CD14-positive monocyte (primary cell): ENCODE data around the gene KCNC3. TPM values are rescaled to one million over a fixed set of nuclear protein-coding genes. Genes with fewer than 3 reads are reported as not detected.

Experiments used
- DNase-seq, 3 donors: peaks; one replicate each; pipeline ENCODE4 v3.0.0-alpha.2; 2011 to 2022
- H2AFZ ChIP-seq: 2 replicates; pipeline ENCODE4 v1.6.0; 2012; ENCODE audit warnings: mild to moderate bottlenecking, low read depth, low read length, inconsistent platforms; ENCODE audit not compliant: insufficient read depth, poor library complexity, severe bottlenecking
- H3K27ac ChIP-seq, 2 donors: 1 replicate in 1 of 2; 2 replicates in 1 of 2; pipeline ENCODE4 v1.5.1; 2012 to 2013; ENCODE audit warnings: low read length in 2 of 2, control low read depth in 1 of 2, inconsistent platforms in 1 of 2, low read depth in 1 of 2, mild to moderate bottlenecking in 1 of 2
- H3K27me3 ChIP-seq, 2 donors: one replicate each; pipeline versions ENCODE4 v1.6.0 to v1.6.1; 2011 to 2013; ENCODE audit warnings: low read length in 2 of 2; ENCODE audit not compliant: control insufficient read depth in 2 of 2, insufficient read depth in 2 of 2
- H3K36me3 ChIP-seq, 2 donors: replicated peaks in 1 of 2; 1 replicate in 1 of 2; 2 replicates in 1 of 2; pipeline versions ENCODE4 v1.5.1 to v1.6.1; 2012 to 2013; ENCODE audit warnings: low read length in 2 of 2, control low read depth in 1 of 2, inconsistent platforms in 1 of 2, mild to moderate bottlenecking in 1 of 2; ENCODE audit not compliant: insufficient read depth in 2 of 2, control insufficient read depth in 1 of 2
- H3K4me1 ChIP-seq, 2 donors: 1 replicate in 1 of 2; 2 replicates in 1 of 2; pipeline versions ENCODE4 v1.5.1 to v1.6.1; 2012 to 2013; ENCODE audit warnings: low read length in 2 of 2, control low read depth in 1 of 2, inconsistent platforms in 1 of 2, mild to moderate bottlenecking in 1 of 2, moderate library complexity in 1 of 2; ENCODE audit not compliant: insufficient read depth in 2 of 2, control insufficient read depth in 1 of 2
- H3K4me2 ChIP-seq: replicated peaks from 2 replicates; pipeline ENCODE3; 2012; ENCODE audit warnings: low read length, moderate library complexity, mild to moderate bottlenecking; ENCODE audit not compliant: poor library complexity, severe bottlenecking; ENCODE audit errors: extremely low read depth
- H3K4me3 ChIP-seq, 3 experiments: fragments of 200-600 bp in 1 of 3; sonication (generic) in 1 of 3; replicated peaks in 1 of 3; 1 replicate in 2 of 3; 2 replicates in 1 of 3; pipeline ENCODE4 v1.5.1; 2011 to 2013; ENCODE audit warnings: low read length in 3 of 3, mild to moderate bottlenecking in 3 of 3, control low read depth in 2 of 3, low read depth in 2 of 3, inconsistent platforms in 1 of 3, moderate library complexity in 1 of 3
- H3K79me2 ChIP-seq: 2 replicates; pipeline ENCODE4 v1.6.0; 2012; ENCODE audit warnings: mild to moderate bottlenecking, control low read depth, inconsistent platforms, low read length, moderate library complexity; ENCODE audit not compliant: insufficient read depth
- H3K9ac ChIP-seq: 2 replicates; pipeline ENCODE4 v1.6.0; 2017; ENCODE audit warnings: low read length, mild to moderate bottlenecking; ENCODE audit not compliant: insufficient read depth, poor library complexity, severe bottlenecking
- H3K9me3 ChIP-seq, 2 donors: replicated peaks in 1 of 2; 1 replicate in 1 of 2; 2 replicates in 1 of 2; pipeline versions ENCODE4 v1.5.1 to v1.6.1; 2012 to 2013; ENCODE audit warnings: low read length in 2 of 2, control low read depth in 1 of 2; ENCODE audit not compliant: control insufficient read depth in 1 of 2, insufficient read depth in 1 of 2
- H4K20me1 ChIP-seq: 2 replicates; pipeline ENCODE4 v1.6.0; 2012; ENCODE audit warnings: mild to moderate bottlenecking, low read length, control low read depth, moderate library complexity; ENCODE audit not compliant: insufficient read depth
- H3K27ac Mint-ChIP-seq, 7 donors: one replicate each; pipeline ENCODE4 v1.8.0; 2020; ENCODE audit warnings: mild to moderate bottlenecking in 7 of 7, mixed read lengths in 7 of 7, moderate library complexity in 6 of 7, inconsistent platforms in 2 of 7
- H3K27me3 Mint-ChIP-seq, 3 donors: one replicate each; pipeline ENCODE4 v1.8.0; 2021 to 2022; ENCODE audit warnings: low read depth in 3 of 3, mild to moderate bottlenecking in 3 of 3, mixed read lengths in 3 of 3, moderate library complexity in 3 of 3, inconsistent platforms in 1 of 3
- H3K36me3 Mint-ChIP-seq, 2 donors: one replicate each; pipeline ENCODE4 v1.8.0; 2020; ENCODE audit warnings: mixed read lengths in 2 of 2, inconsistent platforms in 1 of 2, mild to moderate bottlenecking in 1 of 2
- H3K4me1 Mint-ChIP-seq: one replicate; pipeline ENCODE4 v1.8.0; 2020; ENCODE audit warnings: mild to moderate bottlenecking, mixed read lengths
- H3K4me3 Mint-ChIP-seq, 2 donors: one replicate each; pipeline ENCODE4 v1.8.0; 2020; ENCODE audit warnings: mild to moderate bottlenecking in 2 of 2, mixed read lengths in 2 of 2, moderate library complexity in 1 of 2
- H3K9me3 Mint-ChIP-seq, 7 donors: one replicate each; pipeline ENCODE4 v1.8.0; 2020 to 2022; ENCODE audit warnings: mixed read lengths in 7 of 7, mild to moderate bottlenecking in 6 of 7, moderate library complexity in 6 of 7, inconsistent platforms in 2 of 7
- CTCF ChIP-seq: fragments of 200-600 bp; IDR thresholded peaks from one replicate; pipeline ENCODE4 v1.8.0; 2022; ENCODE audit warnings: antibody characterized with exemption, mild to moderate bottlenecking
- WGBS: methylation state at CpG from one replicate; pipeline ENCODE4 v1.1.5; 2013; ENCODE audit warnings: missing lambda C conversion rate; ENCODE audit not compliant: insufficient coverage; 5-methylcytosine and 5-hydroxymethylcytosine counted together
- intact Hi-C, 2 donors: fragments of 100-400 bp; cut with micrococcal nuclease; formaldehyde crosslinking; loops; one replicate each; pipeline versions ENCODE4 v1.15.0 to v1.15.1; 2023
- polyA plus RNA-seq, 3 donors: library from polyadenylated mRNA; depleted of rRNA in 1 of 3; unstranded in 2 of 3; stranded (reverse) in 1 of 3; fragments of 300-500 nt in 2 of 3; fragments of >200 nt in 1 of 3; fragmentation: Illumina TruSeq in 2 of 3; gene quantifications; 1 replicate in 2 of 3; 2 replicates in 1 of 3; pipeline ENCODE4 v1.2.3, GENCODE V29; 2012 to 2021

Gene KCNC3
- polyA plus RNA-seq, 3 donors = 0.04 to 23.6 TPM; not detected in 1

DNA sequence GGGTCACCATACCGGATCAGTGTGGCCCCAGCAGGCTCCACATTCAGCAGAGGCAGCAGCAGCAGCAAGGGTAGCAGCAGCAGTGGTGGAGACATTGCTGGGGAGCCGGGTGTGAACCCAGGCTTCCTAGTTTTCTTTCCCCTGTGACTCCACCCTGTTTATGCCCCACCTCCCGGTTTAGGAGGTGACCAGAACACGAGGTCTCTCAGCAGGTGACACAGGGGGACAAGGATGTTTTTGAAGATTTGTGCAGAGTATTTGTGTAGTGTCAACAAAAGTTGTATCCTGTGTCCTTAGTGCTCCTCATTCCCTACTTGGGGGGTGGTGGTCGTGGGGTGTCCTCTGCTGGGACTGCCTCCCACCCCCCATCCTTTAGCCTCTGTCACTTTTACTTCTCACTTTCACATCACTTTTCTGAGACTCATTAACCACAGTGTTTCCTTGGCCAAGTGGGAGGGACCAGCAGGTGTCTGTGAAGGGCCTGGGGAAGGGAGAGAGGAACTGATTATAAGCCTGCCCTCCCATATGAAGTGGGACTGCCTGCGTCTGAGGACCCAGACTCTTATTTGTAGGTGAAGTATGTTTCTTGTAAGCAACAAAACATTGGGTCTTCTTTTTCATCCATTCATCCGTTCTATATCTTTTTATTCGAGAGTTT lies 15.6 kb upstream of the KCNC3 start:
- no peaks in the 10 kb centered on the region for H3K27me3 ChIP-seq
- Mint-ChIP-seq H3K27ac (peak overlapping the region; percentile 74 to 96 (median 88)), H3K4me1 (peaks cover 71% of the 10 kb centered on the region), H3K27me3 (peaks cover 0 to 3% (median 0%) of the 10 kb centered on the region in 3 donors), H3K36me3 (peaks cover 3 to 11% of the 10 kb centered on the region in 2 donors), H3K9me3 (peaks cover 0 to 4% (median 3%) of the 10 kb centered on the region in 7 donors), H3K4me3 (peak overlapping the region; percentile 76 to 88)
- TF ChIP-seq CTCF = no peak
- H3K79me2 ChIP-seq = peaks cover 46% of the 10 kb centered on the region
- H3K4me1 ChIP-seq = peaks cover 82 to 85% of the 10 kb centered on the region in 2 donors
- peak overlapping the region; percentile 21 for H2AFZ ChIP-seq
- peak overlapping the region; percentile 70 to 87 for H3K27ac ChIP-seq
- intact Hi-C loops = no loop called here
- no CpG with 5 or more reads among the region's 8 CpGs for WGBS
- H3K9me3 ChIP-seq = no peaks in the 10 kb centered on the region
- peak overlapping the region; percentile 93 for H3K4me2 ChIP-seq
- peaks cover 0 to 2% of the 10 kb centered on the region in 2 donors for H3K36me3 ChIP-seq
- DNase-seq = peak; percentile 58 to 71 (median 59)
- peak overlapping the region; percentile 61 for H3K9ac ChIP-seq
- peak overlapping the region; percentile 51 to 97 (median 88) for H3K4me3 ChIP-seq
- peaks cover 19% of the 10 kb centered on the region for H4K20me1 ChIP-seq

DNA sequence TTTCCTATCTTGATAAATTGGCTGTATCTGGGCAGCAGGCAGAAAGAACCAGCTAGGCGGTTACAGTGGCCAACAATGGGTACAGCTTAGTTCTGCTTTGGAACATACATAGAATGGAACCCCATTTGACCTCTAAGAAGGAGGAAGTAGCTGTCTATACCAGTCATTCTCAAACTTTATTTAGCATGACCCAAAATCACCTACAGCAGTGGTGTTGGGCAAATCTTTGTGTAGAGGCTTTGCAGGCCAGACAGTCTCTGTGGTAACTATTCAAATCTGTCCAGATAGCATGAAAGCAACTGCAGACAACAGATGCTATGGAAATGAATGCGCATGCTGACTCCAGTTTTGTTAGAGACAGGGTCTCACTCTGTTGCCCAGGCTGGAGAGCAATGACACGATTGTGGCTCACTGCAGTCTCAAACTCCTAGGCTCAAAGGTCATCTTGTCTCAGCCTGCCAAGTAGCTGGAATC lies 12.0 kb upstream of the KCNC3 start:
- H3K4me2 ChIP-seq = peak overlapping the region; percentile 93
- H3K4me3 Mint-ChIP-seq = peak overlapping the region; percentile 43 to 62

More for the DNA sequence above, 12.0 kb upstream of the KCNC3 start:
- no peaks in the 10 kb centered on the region for H3K9me3 ChIP-seq
- peak overlapping the region; percentile 70 to 87 for H3K27ac ChIP-seq
- no peak for TF ChIP-seq CTCF
- 68% methylated on average over 2 of the region's 3 CpGs for whole genome bisulfite sequencing
- peaks cover 23 to 37% of the 10 kb centered on the region in 2 donors for H3K36me3 ChIP-seq
- peaks cover 55% of the 10 kb centered on the region for H4K20me1 ChIP-seq
- Mint-ChIP-seq H3K36me3 (peaks cover 25 to 45% of the 10 kb centered on the region in 2 donors), H3K27me3 (peaks cover 0 to 3% (median 1%) of the 10 kb centered on the region in 3 donors), H3K27ac (peak overlapping the region; percentile 85 to 94 (median 91)), H3K9me3 (peaks cover 0 to 5% (median 3%) of the 10 kb centered on the region in 7 donors), H3K4me1 (peaks cover 69% of the 10 kb centered on the region)
- no peak overlapping the region for H3K9ac ChIP-seq
- H2AFZ ChIP-seq = no peak overlapping the region
- peaks cover 97 to 100% of the 10 kb centered on the region in 2 donors for H3K4me1 ChIP-seq
- DNase-seq = peak; percentile 80 to 88 (median 85)
- H3K4me3 ChIP-seq = peak overlapping the region in 2 of 3 experiments; percentile 20 to 88
- H3K27me3 ChIP-seq = no peaks in the 10 kb centered on the region
- intact Hi-C loops = loop anchor here in 1 of 2 donors (1.0 kb wide), 1 partner anchor 9 kb away; no protein-coding TSS in a partner anchor
- H3K79me2 ChIP-seq = peaks cover 80% of the 10 kb centered on the region
